DMS 273 (cell line): ENCODE data around the gene TLCD1.

ENCODE experiments used
- DNase-seq: peaks from one replicate; lab custom pipeline; 2025; ENCODE audit not compliant: unreplicated experiment; lab: John Stamatoyannopoulos, UW

Gene TLCD1

GRCh38 chr17:28726226-28726626 is at the start of gene TLCD1:
Gene TLCD1, minus strand, starts transcription at chr17:28726233. Its CDS starts 136 bp downstream, at chr17:28726097.
- DNase-seq, result peak; percentile 92

- DNase-seq, result no peak
These were observed 48.2 kb upstream of the TLCD1 start for GRCh38 chr17:28774206-28774605.

DNA sequence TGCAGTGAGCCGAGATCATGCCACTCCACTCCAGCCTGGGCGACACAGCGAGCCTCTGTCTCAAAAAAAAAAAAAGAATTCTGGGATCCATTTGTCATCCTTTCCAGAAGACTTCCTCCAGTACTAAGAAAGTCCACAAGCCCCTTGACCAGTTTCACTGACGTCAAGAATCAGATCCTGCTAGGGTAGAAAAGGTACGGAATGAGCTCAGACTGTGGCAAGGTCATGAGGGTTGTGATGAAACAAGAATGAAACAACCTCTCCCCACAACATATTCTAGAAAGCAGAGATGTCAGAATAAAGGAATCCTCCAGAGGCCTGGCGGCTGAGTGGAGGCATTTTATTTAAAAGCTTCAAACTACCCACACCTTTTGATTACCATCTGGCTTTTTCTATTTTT is 47.7 kb upstream of the TLCD1 start:
- no peak for DNase-seq

- no peak for DNase-seq
These were observed 39.0 kb upstream of the TLCD1 start for GRCh38 chr17:28765038-28765437.

GRCh38 chr17:28763804-28764266 is 37.8 kb upstream of the TLCD1 start:
- peak; percentile 91 for DNase-seq

- DNase-seq, result no peak
These were observed 37.2 kb upstream of the TLCD1 start for GRCh38 chr17:28763137-28763799.

- DNase-seq, result no peak
These were observed 34.8 kb upstream of the TLCD1 start for GRCh38 chr17:28760601-28761562.

- DNase-seq, result no peak
These were observed 33.3 kb upstream of the TLCD1 start for GRCh38 chr17:28759256-28759865.

DNA sequence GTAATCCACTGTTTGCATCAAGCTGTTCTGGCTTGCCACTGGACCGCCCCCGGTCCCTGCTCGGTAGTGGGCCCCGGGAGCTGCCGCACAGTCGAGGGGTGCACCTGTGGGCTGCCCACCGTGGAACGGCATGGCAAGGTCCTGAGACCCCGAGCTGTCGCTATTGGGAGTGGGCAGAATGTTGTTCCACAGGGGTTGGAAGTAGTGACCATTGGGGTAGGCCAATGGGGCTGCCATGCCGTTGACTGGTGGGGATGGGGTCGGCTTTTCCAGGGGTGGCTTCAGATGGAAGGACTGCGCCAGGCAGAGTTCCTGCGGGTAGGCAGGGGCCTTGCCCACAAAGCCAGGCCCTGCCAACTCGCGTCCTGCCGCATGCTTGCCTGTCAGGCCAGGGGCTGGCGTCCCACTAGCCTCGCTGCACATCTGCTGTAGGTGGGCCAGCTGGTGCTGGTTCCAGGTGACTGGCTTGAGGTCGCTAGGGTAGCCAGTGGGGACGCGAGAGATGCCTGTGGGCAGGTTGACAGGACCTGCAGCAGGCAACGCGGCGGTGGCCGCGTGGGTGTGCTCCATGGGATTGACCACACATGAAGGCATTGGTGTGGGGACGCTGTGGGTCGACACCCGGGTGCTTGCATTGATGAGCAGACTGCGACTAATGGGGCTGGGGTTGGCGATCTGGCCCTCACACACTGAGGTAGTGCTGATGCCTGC is 32.5 kb upstream of the TLCD1 start:
- no peak for DNase-seq

GRCh38 chr17:28756049-28756804 is 30.2 kb upstream of the TLCD1 start:
- DNase-seq, result no peak

- no peak for DNase-seq
These were observed 29.5 kb upstream of the TLCD1 start for GRCh38 chr17:28755486-28755885.

- no peak for DNase-seq
These were observed 25.8 kb upstream of the TLCD1 start for GRCh38 chr17:28751600-28752366.

- peak; percentile 97 for DNase-seq
These were observed 24.4 kb upstream of the TLCD1 start for GRCh38 chr17:28750178-28751047.

DNA sequence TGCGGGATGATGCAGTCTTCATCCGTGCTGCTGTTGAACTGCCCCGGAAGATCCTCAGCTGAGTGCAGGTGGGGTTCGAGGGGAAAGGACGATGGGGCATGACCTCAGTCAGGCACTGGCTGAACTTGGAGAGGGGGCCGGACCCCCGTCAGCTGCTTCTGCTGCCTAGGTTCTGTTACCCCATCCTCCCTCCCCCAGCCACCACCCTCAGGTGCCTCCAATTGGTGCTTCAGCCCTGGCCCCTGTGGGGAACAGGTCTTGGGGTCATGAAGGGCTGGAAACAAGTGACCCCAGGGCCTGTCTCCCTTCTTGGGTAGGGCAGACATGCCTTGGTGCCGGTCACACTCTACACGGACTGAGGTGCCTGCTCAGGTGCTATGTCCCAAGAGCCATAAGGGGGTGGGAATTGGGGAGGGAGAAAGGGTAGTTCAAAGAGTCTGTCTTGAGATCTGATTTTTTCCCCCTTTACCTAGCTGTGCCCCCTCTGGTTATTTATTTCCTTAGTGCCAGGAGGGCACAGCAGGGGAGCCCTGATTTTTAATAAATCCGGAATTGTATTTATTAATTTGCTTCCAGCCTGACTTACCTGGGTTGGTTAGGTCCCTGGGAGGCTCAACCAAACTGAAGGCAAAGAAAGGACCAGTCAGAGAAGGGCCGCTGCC is 23.6 kb upstream of the TLCD1 start:
- DNase-seq, result no peak

DNA sequence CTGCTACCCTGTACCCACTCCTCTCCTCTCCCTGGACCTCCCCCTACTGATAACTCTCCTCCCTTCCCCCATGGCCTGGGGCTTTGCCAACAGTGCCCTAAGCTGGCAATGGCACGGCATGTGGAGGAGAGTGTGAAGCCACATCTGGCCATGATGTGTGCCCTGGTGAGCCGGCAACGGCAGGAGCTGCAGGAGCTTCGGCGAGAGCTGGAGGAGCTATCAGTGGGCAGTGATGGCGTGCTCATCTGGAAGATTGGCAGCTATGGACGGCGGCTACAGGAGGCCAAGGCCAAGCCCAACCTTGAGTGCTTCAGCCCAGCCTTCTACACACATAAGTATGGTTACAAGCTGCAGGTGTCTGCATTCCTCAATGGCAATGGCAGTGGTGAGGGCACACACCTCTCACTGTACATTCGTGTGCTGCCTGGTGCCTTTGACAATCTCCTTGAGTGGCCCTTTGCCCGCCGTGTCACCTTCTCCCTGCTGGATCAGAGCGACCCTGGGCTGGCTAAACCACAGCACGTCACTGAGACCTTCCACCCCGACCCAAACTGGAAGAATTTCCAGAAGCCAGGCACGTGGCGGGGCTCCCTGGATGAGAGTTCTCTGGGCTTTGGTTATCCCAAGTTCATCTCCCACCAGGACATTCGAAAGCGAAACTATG is 23.0 kb upstream of the TLCD1 start:
- peak; percentile 39 for DNase-seq

DNA sequence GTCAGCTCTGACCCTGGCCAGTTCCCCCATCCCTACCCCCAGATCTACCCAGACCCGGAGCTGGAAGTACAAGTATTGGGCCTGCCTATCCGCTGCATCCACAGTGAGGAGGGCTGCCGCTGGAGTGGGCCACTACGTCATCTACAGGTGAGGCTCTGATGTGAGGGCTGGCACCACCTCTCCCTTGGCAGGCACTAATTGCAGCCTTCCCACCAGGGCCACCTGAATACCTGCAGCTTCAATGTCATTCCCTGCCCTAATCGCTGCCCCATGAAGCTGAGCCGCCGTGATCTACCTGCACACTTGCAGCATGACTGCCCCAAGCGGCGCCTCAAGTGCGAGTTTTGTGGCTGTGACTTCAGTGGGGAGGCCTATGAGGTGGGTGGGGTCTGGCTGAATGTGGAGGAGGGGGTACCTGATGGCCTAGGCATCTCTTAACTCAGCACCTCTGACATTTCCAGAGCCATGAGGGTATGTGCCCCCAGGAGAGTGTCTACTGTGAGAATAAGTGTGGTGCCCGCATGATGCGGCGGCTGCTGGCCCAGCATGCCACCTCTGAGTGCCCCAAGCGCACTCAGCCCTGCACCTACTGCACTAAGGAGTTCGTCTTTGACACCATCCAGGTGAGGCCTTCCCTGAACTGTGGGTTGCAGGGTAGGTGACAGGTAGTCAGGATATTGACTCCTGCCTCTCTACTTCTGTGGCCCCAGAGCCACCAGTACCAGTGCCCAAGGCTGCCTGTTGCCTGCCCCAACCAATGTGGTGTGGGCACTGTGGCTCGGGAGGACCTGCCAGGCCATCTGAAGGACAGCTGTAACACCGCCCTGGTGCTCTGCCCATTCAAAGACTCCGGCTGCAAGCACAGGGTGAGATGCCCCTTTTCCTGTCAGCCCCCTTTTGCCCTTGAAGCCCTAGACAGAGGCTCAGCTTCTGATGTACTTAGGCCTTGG is 22.0 kb upstream of the TLCD1 start:
- DNase-seq, result no peak
